ENCODE results near the gene ESPL1. TPM values are rescaled to one million over a fixed set of nuclear protein-coding genes. Genes with fewer than 3 reads are reported as not detected.

The ESPL1 gene
- 10 to 100 TPM; 33.3 to 50.7 TPM for total RNA-seq
- polyA plus RNA-seq (2013, experiment 1 of 2): 33.8 TPM
- 34.2 TPM for polyA plus RNA-seq (2013, experiment 2 of 2)
- long read RNA-seq, experiment 1, partial matches to known transcripts: 11 of 16 reads
- long read RNA-seq, experiment 1, other reads (novel, unspliced or antisense): 5 of 16 reads
- long read RNA-seq, experiment 2, full-length matches to known transcripts: 5 of 34 reads
- long read RNA-seq, experiment 2, partial matches to known transcripts: 18 of 34 reads
- long read RNA-seq, experiment 2, other reads (novel, unspliced or antisense): 11 of 34 reads
- long read RNA-seq, experiment 3, full-length matches to known transcripts: 17 of 51 reads
- long read RNA-seq, experiment 3, partial matches to known transcripts: 22 of 51 reads
- long read RNA-seq, experiment 3, other reads (novel, unspliced or antisense): 12 of 51 reads
- long read RNA-seq, experiment 4, partial matches to known transcripts: 1 of 1 reads
- long read RNA-seq, experiment 4, other reads (novel, unspliced or antisense): 0 of 1 reads

- H3K27me3 Mint-ChIP-seq (ENCODE audit: insufficient read depth): no peaks in the 10 kb centered on the region
- H3K9ac ChIP-seq (ENCODE audit: extremely low read depth, low read length, poor library complexity, severe bottlenecking): peak within 1 kb of the TSS; percentile 63
- no peaks in the 10 kb centered on the region for H3K27me3 ChIP-seq (ENCODE audit: control insufficient read depth, insufficient read depth, low read length, poor library complexity, severe bottlenecking)
- 0% methylated on average over 30 to 58 of the region's 58 CpGs for WGBS, 2 experiments (ENCODE audit: insufficient coverage in 1 of 2, insufficient read length in 1 of 2)
- H3K36me3 Mint-ChIP-seq (ENCODE audit: low read depth): peaks cover 15% of the 10 kb centered on the region
- peak within 1 kb of the TSS; percentile 94 for H3K4me3 Mint-ChIP-seq
- peak within 1 kb of the TSS; percentile 95 for H3K27ac Mint-ChIP-seq
- H3K27ac ChIP-seq (ENCODE audit: low read depth, low read length): no peak within 1 kb of the TSS
- H3K4me3 ChIP-seq (ENCODE audit: low read length): peak within 1 kb of the TSS; percentile 95
- peak; percentile 96 for DNase-seq
- peaks cover 9% of the 10 kb centered on the region for H3K4me1 ChIP-seq (ENCODE audit: control insufficient read depth, insufficient read depth, low read length)
- H3K9me3 Mint-ChIP-seq: no peaks in the 10 kb centered on the region
- H3K36me3 ChIP-seq (ENCODE audit: control insufficient read depth, insufficient read depth, low read length): no peaks in the 10 kb centered on the region
- peak; percentile 64 for TF ChIP-seq CTCF (conservative IDR thresholded peaks at IDR 0.05)
- no peaks in the 10 kb centered on the region for H3K9me3 ChIP-seq (ENCODE audit: control insufficient read depth, low read length)
- peaks cover 8% of the 10 kb centered on the region for H3K4me1 Mint-ChIP-seq
These were observed at the start of gene ESPL1 for GRCh38 chr12:53267999-53268629. ESPL1 (plus strand) TSS chr12:53268299; CDS start chr12:53268767, 468 bp downstream.

DNA sequence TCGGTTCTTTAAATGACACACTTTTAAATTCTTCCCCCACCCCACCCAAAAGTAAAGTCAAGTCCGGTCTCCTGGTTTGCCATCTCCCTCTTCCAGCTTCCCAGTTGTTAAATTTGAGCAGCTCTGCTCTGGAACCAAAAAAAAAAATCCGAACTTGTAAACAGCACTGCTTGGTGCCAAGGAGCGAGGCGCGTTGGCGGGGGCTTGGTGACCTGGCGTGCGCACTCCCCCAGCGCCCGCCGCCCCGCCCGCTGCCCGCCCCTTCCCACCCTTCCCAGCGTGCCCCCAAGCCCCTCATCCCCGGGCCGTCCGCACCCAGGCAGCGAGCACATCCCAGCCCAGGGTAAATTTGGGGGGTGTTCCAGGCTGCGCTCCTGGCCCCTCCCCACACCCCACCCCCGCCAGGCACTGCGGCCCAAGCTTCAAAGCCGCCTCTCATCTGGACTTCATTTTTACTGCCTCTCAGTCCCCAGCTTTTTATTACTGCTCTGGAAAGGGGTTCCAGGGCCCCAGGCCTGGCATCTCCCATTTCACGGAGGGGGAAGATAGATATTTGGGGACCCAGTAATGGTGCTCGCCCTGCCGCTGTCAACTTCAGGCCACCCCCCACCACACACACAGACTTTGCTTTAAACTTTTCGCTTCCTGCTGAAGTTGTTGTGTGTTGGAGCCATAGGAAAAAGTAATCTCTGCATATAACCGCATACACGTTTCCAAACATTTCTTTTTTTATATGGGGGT lies 49.4 kb upstream of the ESPL1 start:
- H3K4me1 ChIP-seq (ENCODE audit: control insufficient read depth, insufficient read depth, low read length): peaks cover 16% of the 10 kb centered on the region
- H3K9me3 Mint-ChIP-seq: no peaks in the 10 kb centered on the region
- no peaks in the 10 kb centered on the region for H3K9me3 ChIP-seq (ENCODE audit: control insufficient read depth, low read length)
- H3K4me3 Mint-ChIP-seq: peak overlapping the region; percentile 69
- H3K9ac ChIP-seq (ENCODE audit: extremely low read depth, low read length, poor library complexity, severe bottlenecking): no peak overlapping the region
- DNase-seq: peak; percentile 65
- peak overlapping the region; percentile 92 for H3K4me3 ChIP-seq (ENCODE audit: low read length)
- H3K4me1 Mint-ChIP-seq: peaks cover 71% of the 10 kb centered on the region
- no peak overlapping the region for H3K27ac ChIP-seq (ENCODE audit: low read depth, low read length)
- H3K27ac Mint-ChIP-seq: no peak overlapping the region
- 20 to 26% methylated on average over 4 to 25 of the region's 30 CpGs for WGBS, 2 experiments (ENCODE audit: insufficient coverage in 1 of 2, insufficient read length in 1 of 2)
- H3K27me3 ChIP-seq (ENCODE audit: control insufficient read depth, insufficient read depth, low read length, poor library complexity, severe bottlenecking): peaks cover 21% of the 10 kb centered on the region
- peaks cover 9% of the 10 kb centered on the region for H3K36me3 Mint-ChIP-seq (ENCODE audit: low read depth)
- peaks cover 24% of the 10 kb centered on the region for H3K27me3 Mint-ChIP-seq (ENCODE audit: insufficient read depth)
- H3K36me3 ChIP-seq (ENCODE audit: control insufficient read depth, insufficient read depth, low read length): no peaks in the 10 kb centered on the region
- TF ChIP-seq CTCF (conservative IDR thresholded peaks at IDR 0.05): no peak

- peak; percentile 66 for DNase-seq
- no peak overlapping the region for H3K9ac ChIP-seq (ENCODE audit: extremely low read depth, low read length, poor library complexity, severe bottlenecking)
- H3K9me3 ChIP-seq (ENCODE audit: control insufficient read depth, low read length): no peaks in the 10 kb centered on the region
- peak overlapping the region; percentile 92 for H3K4me3 ChIP-seq (ENCODE audit: low read length)
- TF ChIP-seq CTCF (conservative IDR thresholded peaks at IDR 0.05): no peak
- Mint-ChIP-seq H3K27ac (peak overlapping the region; percentile 35), H3K9me3 (no peaks in the 10 kb centered on the region), H3K4me3 (peak overlapping the region; percentile 69), H3K27me3 (ENCODE audit: insufficient read depth) (peaks cover 24% of the 10 kb centered on the region), H3K4me1 (peaks cover 72% of the 10 kb centered on the region), H3K36me3 (ENCODE audit: low read depth) (peaks cover 4% of the 10 kb centered on the region)
- H3K4me1 ChIP-seq (ENCODE audit: control insufficient read depth, insufficient read depth, low read length): peaks cover 21% of the 10 kb centered on the region
- H3K36me3 ChIP-seq (ENCODE audit: control insufficient read depth, insufficient read depth, low read length): no peaks in the 10 kb centered on the region
- WGBS, 2 experiments (ENCODE audit: insufficient coverage in 1 of 2, insufficient read length in 1 of 2): 10 to 13% methylated on average over 8 to 27 of the region's 27 CpGs
- no peak overlapping the region for H3K27ac ChIP-seq (ENCODE audit: low read depth, low read length)
- H3K27me3 ChIP-seq (ENCODE audit: control insufficient read depth, insufficient read depth, low read length, poor library complexity, severe bottlenecking): peaks cover 21% of the 10 kb centered on the region
These were observed 48.7 kb upstream of the ESPL1 start for GRCh38 chr12:53219292-53219955.

All from endodermal cell (in vitro differentiated cells).